GM21360 (cell line): ENCODE data around the gene RNU1-4.
A peak's percentile ranks its signal among the peaks of the same experiment; 100 is the strongest.
"Not testable (repeated sequence)": the region's sequence is repeated elsewhere in the genome, so short reads cannot be mapped to it uniquely, and the experiment has no call there.

Experiments
- ATAC-seq: cut with Tn5 transposase; IDR thresholded peaks from one replicate; pipeline ENCODE4 v1.9.1; 2021; ENCODE audit warnings: mild to moderate bottlenecking, moderate library complexity; ENCODE audit not compliant: unreplicated experiment

RNU1-4 gene

GRCh38 chr1:16725439-16726245, 14.7 kb upstream of the RNU1-4 start:
- ATAC-seq = not testable (repeated sequence)

GRCh38 chr1:16727190-16728111, 12.9 kb upstream of the RNU1-4 start:
- no peak for ATAC-seq

- ATAC-seq = peak; percentile 73
Observed at GRCh38 chr1:16728243-16728949, 11.9 kb upstream of the RNU1-4 start.

- ATAC-seq = not testable (repeated sequence)
Observed at GRCh38 chr1:16732254-16732896, 7.9 kb upstream of the RNU1-4 start.

DNA sequence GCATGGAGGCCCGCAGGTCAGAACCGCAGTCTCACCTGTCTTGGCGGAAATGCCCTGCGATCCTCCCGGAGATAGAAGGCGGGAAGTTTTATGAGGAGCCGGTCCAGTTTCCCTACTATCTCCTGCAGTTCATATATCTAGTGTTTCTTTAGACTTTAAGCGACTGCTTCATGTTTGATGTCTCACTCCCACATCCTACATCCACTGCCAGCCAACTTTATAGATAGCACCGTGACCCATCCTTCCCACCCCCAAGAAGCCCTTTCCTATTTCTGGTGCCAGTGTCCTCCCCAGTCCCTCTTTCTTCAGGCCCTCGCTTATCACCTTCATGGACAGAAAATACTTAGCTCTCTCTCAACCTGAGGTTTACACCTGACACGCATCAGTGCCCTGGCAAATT, 914 bp downstream of the RNU1-4 start:
- not testable (repeated sequence) for ATAC-seq

DNA sequence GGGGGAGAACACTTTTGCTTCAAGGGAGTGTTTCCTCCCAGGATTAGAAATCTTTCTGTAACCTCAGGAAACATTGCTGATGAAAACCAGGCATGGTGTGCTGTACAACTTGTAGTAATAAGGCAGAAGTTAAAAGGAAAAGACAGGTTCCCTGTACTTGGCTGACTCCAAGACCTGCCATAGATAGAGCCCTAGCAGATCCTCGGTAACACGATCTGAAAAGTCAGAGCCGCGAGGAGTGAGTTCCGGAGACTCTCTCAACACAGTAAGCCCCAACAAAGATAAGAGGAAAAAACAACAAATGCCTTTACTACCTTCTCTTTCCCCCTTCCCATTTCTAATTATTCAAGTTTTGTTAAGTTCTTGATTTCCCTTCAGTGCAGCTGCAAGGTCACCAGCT, 7.3 kb downstream of the RNU1-4 start:
- ATAC-seq = not testable (repeated sequence)

GRCh38 chr1:16748710-16749109, 8.4 kb downstream of the RNU1-4 start:
- ATAC-seq = not testable (repeated sequence)

DNA sequence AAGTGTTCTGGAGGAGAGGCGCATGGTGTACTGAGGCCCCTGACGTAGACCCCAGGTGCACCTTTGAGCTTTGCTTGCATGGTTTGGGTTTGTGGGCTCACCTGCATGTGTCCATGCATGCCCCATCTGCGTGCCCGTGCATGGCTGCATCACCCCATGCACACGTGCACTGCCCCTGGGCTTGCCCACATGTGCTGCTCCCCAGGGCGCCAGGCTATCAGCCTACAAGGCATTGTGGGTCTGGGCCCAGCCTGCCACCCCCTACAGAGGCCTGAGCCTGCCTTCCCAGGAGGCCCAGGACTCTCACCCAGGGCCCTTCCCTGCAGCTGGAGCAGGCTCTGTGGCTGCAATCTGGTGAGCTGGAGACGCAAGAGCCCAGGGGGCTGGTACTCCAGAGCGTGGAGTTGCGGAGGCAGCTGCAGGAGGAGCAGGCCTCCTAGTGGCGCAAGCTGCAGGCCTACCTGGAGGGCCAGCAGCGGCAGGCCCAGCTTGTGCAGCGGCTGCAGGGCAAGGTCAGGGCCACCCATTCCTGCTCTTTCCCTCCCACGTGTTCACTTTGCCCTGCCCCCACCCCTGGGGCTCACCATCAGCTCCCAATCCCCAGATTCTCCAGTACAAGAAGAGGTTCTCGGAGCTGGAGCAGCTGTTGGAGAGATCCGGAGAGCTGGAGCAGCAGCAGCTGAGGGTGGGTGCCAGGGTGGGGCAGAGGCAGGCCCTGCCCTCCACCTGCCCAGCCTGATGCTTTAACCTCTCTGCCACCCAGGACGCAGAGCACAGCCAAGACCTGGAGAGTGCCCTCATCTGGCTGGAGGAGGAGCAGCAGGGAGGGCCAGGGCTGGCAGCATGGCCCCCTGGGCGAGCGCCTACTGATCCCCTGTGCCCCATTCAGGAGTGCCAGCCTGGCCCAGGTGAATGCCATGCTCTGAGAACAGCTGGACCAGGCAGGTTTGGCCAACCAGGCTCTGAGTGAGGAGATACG, 9.9 kb downstream of the RNU1-4 start:
- not testable (repeated sequence) for ATAC-seq

GRCh38 chr1:16752770-16753169, 12.5 kb downstream of the RNU1-4 start:
- not testable (repeated sequence) for ATAC-seq

DNA sequence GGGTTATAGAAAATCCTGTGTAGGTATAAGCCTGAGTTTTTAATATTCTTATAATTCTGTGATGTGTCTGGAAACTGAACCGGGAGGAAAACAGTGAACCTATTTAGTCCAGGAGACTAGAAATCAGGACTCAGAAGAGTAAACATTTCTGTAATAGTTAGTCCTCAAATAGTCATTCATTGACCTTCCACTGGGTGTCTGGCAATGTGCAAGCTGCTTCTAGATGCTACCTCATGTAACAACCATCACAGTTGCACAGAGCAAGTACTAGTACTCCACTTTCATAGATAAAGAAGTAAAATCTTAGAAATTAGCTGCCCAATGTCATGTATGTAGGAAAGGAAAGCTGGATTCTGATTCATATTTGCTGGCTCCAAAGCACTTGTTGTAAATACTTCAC, 15.1 kb downstream of the RNU1-4 start:
- ATAC-seq = not testable (repeated sequence)

- ATAC-seq = not testable (repeated sequence)
Observed at GRCh38 chr1:16755932-16756331, 15.6 kb downstream of the RNU1-4 start.

DNA sequence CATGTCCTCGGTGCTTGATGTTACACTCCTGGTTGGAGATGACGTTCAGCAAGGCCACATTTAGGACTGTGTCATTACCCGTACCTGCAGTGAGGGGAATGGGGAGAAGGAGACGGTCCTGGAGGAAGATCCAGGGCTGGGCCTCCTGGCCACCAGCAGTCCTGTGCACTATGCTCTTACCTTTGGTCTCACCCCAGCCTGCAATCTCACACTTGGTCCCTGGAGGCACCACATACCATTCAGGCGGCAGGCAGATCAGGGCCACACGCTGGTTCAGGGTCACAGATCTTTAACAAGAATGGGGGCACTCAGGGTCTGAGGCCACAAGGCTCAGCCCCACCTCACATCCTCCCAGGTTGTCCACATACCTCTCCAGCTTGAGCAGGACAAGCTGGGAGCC, 17.3 kb downstream of the RNU1-4 start:
- not testable (repeated sequence) for ATAC-seq

- ATAC-seq = not testable (repeated sequence)
Observed at GRCh38 chr1:16758060-16758459, 17.7 kb downstream of the RNU1-4 start.

- not testable (repeated sequence) for ATAC-seq
Observed at GRCh38 chr1:16759041-16759493, 18.8 kb downstream of the RNU1-4 start.

GRCh38 chr1:16759650-16760455, 19.5 kb downstream of the RNU1-4 start:
- ATAC-seq = not testable (repeated sequence)

GRCh38 chr1:16760456-16760765, 20.1 kb downstream of the RNU1-4 start:
- not testable (repeated sequence) for ATAC-seq

DNA sequence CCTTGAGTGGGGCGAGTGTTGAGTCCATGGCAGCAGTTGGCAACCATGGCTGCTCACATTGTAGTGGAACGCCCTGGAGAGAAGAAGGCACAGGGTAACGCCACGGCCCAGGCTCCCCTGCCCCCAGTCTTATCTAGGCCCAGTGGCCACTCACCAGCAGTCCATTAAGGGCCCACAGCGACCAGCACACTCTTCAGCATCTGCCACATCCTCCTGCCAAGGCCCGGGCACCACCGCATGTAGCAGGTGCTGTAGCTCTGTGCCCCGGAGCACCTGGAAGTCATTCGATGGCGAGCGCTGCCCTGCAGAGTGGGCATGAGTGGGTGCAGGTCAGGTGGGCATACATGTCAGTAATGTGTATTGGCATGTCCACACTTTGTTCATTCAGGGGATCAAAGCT, 20.5 kb downstream of the RNU1-4 start:
- not testable (repeated sequence) for ATAC-seq

DNA sequence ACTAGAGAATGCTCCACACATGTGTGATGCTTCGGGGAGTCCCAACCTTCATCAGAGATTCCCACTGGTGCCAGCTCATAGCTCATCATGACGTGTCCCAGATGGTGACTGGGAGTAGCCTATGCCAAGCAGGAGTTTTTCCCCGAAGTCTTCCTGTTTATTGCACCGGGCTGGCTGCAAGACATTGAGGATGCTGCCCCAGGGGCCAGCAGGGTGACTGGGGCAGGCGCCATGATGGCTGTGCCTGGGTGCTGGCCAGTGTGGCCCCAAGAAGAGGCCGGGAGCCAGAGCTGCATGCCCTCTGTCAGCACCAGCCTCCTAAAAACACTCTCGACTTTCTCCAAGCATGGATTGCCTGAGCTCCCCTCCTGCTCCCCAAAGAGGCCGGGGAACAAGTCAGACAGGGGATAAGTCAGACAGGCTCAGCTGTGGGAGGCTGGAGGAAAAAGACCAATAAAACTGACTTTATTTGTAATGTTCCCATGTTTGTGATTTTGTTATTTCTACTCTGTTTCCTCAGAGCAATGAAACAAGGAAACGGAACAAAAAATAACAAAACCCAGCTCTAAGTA, 24.0 kb downstream of the RNU1-4 start:
- ATAC-seq = not testable (repeated sequence)
